ENCODE results near the gene MARS2. TPM values are rescaled to one million over a fixed set of nuclear protein-coding genes. Genes with fewer than 3 reads are reported as not detected.

The MARS2 gene
- total RNA-seq, 2 experiments from 2014 or later = 21.8 to 32.7 TPM

GRCh38 chr2:197740200-197740599 lies 35.0 kb downstream of the MARS2 start:
- H2AFZ ChIP-seq (ENCODE audit: low read length) = no peak overlapping the region
- no peaks in the 10 kb centered on the region for H4K20me1 ChIP-seq (ENCODE audit: insufficient read depth, low read length)
- no TSS peak for BruUV-seq (replicated peaks)
- H3K27ac ChIP-seq (ENCODE audit: low read depth, low read length, poor library complexity, severe bottlenecking) = no peak overlapping the region
- DNase-seq (ENCODE audit: low spot score) = no peak
- TF ChIP-seq EZH2phosphoT487 (IDR thresholded peaks at IDR 0.05; ENCODE audit: borderline replicate concordance, low read depth, low read length) = no peak
- TF ChIP-seq CTCF (conservative IDR thresholded peaks at IDR 0.05; ENCODE audit: low read length) = no peak
- H3K4me1 ChIP-seq (ENCODE audit: insufficient read depth, low read length, poor library complexity, severe bottlenecking) = no peaks in the 10 kb centered on the region
- no peaks in the 10 kb centered on the region for H3K9me2 ChIP-seq (ENCODE audit: insufficient read depth, low read length)
- H3K9me3 ChIP-seq (ENCODE audit: low read length) = no peaks in the 10 kb centered on the region
- no peaks in the 10 kb centered on the region for H3K36me3 ChIP-seq (ENCODE audit: insufficient read depth, low read length)
- no peak overlapping the region for H3K4me2 ChIP-seq (ENCODE audit: low read length)
- ChIA-PET CTCF (ENCODE audit: unreplicated experiment) (no interaction called here), POLR2A (no interaction called here)
- H3K79me2 ChIP-seq (ENCODE audit: insufficient read depth, low read depth, low read length) = no peaks in the 10 kb centered on the region
- H3K4me3 ChIP-seq (ENCODE audit: low read depth, low read length, poor library complexity, severe bottlenecking) = no peak overlapping the region
- intact Hi-C loops (cut with micrococcal nuclease; ENCODE audit: unreplicated experiment) = no loop called here

Other genes with a start within 250 kb of the MARS2 start
- 370 and 405 TPM in 2 replicates for gene HSPD1, start 205.5 kb upstream of the MARS2 start, total RNA-seq (2014; rRNA removed; shearing (Covaris generic))
- 599 and 702 TPM in 2 replicates for gene HSPD1, start 205.5 kb upstream of the MARS2 start, total RNA-seq (2022)
- 189 and 314 TPM in 2 replicates for gene HSPE1, start 205.0 kb upstream of the MARS2 start, total RNA-seq (2014; rRNA removed; shearing (Covaris generic))
- 219 and 259 TPM in 2 replicates for gene HSPE1, start 205.0 kb upstream of the MARS2 start, total RNA-seq (2022)
- gene MOB4, start 189.3 kb upstream of the MARS2 start, total RNA-seq (2014; rRNA removed; shearing (Covaris generic)) = 23.0 and 27.6 TPM in 2 replicates
- gene MOB4, start 189.3 kb upstream of the MARS2 start, total RNA-seq (2022) = 34.6 and 36.6 TPM in 2 replicates
- not detected in 2 replicates for gene RFTN2, start 29.8 kb upstream of the MARS2 start, total RNA-seq (2014; rRNA removed; shearing (Covaris generic))
- gene RFTN2, start 29.8 kb upstream of the MARS2 start, total RNA-seq (2022) = not detected in 2 replicates
- gene BOLL, start 80.0 kb downstream of the MARS2 start, total RNA-seq (2014; rRNA removed; shearing (Covaris generic)) = not detected in 2 replicates
- not detected in 2 replicates for gene BOLL, start 80.0 kb downstream of the MARS2 start, total RNA-seq (2022)
- 0.03 and 0.08 TPM in 2 replicates for gene PLCL1, start 99.2 kb downstream of the MARS2 start, total RNA-seq (2014; rRNA removed; shearing (Covaris generic))
- not detected in 2 replicates for gene PLCL1, start 99.2 kb downstream of the MARS2 start, total RNA-seq (2022)